ENCODE results near the gene IL1R2. TPM values are rescaled to one million over a fixed set of nuclear protein-coding genes. Genes with fewer than 3 reads are reported as not detected.

Gene IL1R2
- total and polyA plus RNA-seq, 2 donors from 2014 or later, result 11.2 to 20.0 TPM

DNA sequence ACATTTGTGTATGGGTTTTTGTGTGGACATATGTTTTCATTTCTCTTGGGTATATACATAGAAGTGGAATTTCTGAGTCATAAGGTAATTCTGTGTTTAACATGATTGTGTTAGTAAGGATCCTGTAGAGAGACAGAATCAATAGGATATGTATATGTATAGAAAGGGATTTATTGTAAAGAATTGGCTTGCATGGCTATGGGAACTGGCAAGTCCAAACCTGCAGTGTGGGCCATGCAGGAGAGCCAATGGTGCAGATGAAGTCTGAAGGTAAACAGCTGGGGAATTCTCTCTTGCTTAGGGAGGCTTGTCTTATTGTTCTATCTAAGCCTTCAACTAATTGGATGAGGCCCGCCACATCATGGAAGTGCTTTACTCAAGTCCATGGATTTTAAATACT lies 39.2 kb upstream of the IL1R2 start:
- Histone ChIP-seq H3K27me3 (ENCODE audit: control insufficient read depth, insufficient read depth, low read length) (no peaks in the 10 kb centered on the region), H3K36me3 (ENCODE audit: control insufficient read depth in 2 of 3, insufficient read depth in 3 of 3, low read length in 3 of 3) (no peaks in the 10 kb centered on the region), H3K4me1 (ENCODE audit: control insufficient read depth in 2 of 3, insufficient read depth in 2 of 3, low read depth in 1 of 3, low read length in 3 of 3) (no peaks in the 10 kb centered on the region), H3K4me3 (ENCODE audit: low read length in 3 of 3) (no peak overlapping the region), H3K27ac (ENCODE audit: low read depth in 2 of 2, low read length in 2 of 2) (no peak overlapping the region), H3K9me3 (ENCODE audit: control insufficient read depth in 2 of 3, insufficient read depth in 1 of 3, low read length in 3 of 3) (no peaks in the 10 kb centered on the region), H3K9ac (ENCODE audit: low read length in 3 of 3) (no peak overlapping the region)
- FAIRE-seq, result no peak
- TF ChIP-seq, protein P1, sequence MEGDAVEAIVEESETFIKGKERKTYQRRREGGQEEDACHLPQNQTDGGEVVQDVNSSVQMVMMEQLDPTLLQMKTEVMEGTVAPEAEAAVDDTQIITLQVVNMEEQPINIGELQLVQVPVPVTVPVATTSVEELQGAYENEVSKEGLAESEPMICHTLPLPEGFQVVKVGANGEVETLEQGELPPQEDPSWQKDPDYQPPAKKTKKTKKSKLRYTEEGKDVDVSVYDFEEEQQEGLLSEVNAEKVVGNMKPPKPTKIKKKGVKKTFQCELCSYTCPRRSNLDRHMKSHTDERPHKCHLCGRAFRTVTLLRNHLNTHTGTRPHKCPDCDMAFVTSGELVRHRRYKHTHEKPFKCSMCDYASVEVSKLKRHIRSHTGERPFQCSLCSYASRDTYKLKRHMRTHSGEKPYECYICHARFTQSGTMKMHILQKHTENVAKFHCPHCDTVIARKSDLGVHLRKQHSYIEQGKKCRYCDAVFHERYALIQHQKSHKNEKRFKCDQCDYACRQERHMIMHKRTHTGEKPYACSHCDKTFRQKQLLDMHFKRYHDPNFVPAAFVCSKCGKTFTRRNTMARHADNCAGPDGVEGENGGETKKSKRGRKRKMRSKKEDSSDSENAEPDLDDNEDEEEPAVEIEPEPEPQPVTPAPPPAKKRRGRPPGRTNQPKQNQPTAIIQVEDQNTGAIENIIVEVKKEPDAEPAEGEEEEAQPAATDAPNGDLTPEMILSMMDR (IDR thresholded peaks at IDR 0.05; ENCODE audit: borderline replicate concordance, extremely low read depth, insufficient read depth), result no peak
- DNase-seq, result no peak
- intact Hi-C loops (cut with DNase I), result no loop called here

DNA sequence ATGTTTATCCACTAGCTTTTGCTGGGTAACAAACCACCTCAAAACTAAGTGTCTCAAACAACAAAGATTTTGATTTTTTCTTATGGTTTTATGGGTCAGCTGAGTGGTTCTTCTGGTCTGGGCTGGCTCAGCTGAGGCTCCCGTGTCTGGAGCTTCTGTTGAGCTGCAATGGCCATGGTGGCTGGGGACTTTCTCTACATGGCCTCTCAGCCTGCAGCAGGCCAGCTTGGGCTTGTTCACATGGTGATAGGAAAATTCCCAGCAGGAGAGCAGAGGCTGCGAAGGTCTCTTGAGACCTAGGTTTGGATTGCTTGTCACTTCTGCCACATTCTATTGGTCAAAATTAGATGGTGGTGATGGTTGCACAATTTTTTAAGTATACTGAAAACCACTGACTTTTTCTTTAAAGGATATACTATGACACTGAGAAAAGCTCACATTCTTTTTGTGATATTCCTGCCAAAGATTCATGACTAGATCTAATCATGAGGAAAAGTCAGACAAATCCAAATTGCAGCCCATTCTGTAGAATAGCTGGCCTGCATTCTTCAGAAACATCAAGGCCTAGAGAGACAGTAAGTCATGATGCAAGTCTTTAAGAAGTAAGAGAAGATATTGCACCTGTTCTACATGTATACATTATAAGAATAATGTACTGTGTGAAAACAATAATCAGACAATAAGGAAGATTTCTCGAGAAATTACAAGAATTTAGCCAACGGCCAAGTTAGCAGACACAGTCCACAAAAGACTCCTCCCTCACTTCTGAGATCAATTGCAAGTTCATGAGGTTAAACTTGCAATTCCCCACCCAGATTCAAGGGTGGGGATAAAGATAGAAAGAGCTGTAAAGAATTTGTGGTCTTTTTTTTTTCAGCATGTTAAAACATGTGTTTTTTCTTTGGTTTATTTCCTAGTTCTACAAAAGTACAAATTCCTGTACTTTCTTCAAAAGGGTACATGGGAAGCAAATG lies 35.0 kb upstream of the IL1R2 start:
- no peak overlapping the region for H3K27ac ChIP-seq (ENCODE audit: low read depth in 2 of 2, low read length in 2 of 2)
- no peaks in the 10 kb centered on the region for H3K36me3 ChIP-seq (ENCODE audit: control insufficient read depth in 2 of 3, insufficient read depth in 3 of 3, low read length in 3 of 3)
- H3K9me3 ChIP-seq (ENCODE audit: control insufficient read depth in 2 of 3, insufficient read depth in 1 of 3, low read length in 3 of 3), result no peaks in the 10 kb centered on the region
- intact Hi-C loops (cut with DNase I), result no loop called here
- DNase-seq (no peak), FAIRE-seq (no peak)
- no peak overlapping the region for H3K4me3 ChIP-seq (ENCODE audit: low read length in 3 of 3)
- no peak overlapping the region for H3K9ac ChIP-seq (ENCODE audit: low read length in 3 of 3)
- no peaks in the 10 kb centered on the region for H3K27me3 ChIP-seq (ENCODE audit: control insufficient read depth, insufficient read depth, low read length)
- H3K4me1 ChIP-seq (ENCODE audit: control insufficient read depth in 2 of 3, insufficient read depth in 2 of 3, low read depth in 1 of 3, low read length in 3 of 3), result peaks cover 0 to 7% (median 2%) of the 10 kb centered on the region in 3 donors
- TF ChIP-seq, protein P1 (IDR thresholded peaks at IDR 0.05; ENCODE audit: borderline replicate concordance, extremely low read depth, insufficient read depth), result no peak

DNA sequence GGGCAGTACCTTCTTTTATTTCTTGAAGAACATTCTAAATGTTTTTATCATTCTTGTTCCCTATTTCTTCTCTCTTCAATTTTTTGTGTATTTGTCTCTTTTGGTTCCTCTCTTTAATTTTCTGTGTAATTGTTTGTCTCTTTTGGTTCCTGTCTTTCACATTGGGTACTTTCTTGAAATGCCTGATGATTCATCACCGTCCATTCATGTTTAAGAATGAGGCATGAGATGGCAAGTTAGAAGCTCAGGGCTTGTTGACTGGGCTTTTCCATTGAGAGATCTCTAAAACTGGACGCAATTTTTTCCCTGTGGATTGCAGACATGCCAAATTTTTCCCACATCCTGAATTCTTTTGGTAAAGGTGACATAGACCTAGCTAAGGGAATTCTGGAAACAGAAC lies 33.7 kb upstream of the IL1R2 start:
- Histone ChIP-seq H3K9me3 (ENCODE audit: control insufficient read depth in 2 of 3, insufficient read depth in 1 of 3, low read length in 3 of 3) (no peaks in the 10 kb centered on the region), H3K4me3 (ENCODE audit: low read length in 3 of 3) (no peak overlapping the region), H3K36me3 (ENCODE audit: control insufficient read depth in 2 of 3, insufficient read depth in 3 of 3, low read length in 3 of 3) (no peaks in the 10 kb centered on the region), H3K4me1 (ENCODE audit: control insufficient read depth in 2 of 3, insufficient read depth in 2 of 3, low read depth in 1 of 3, low read length in 3 of 3) (peaks cover 0 to 8% (median 5%) of the 10 kb centered on the region in 3 donors), H3K9ac (ENCODE audit: low read length in 3 of 3) (no peak overlapping the region), H3K27ac (ENCODE audit: low read depth in 2 of 2, low read length in 2 of 2) (no peak overlapping the region), H3K27me3 (ENCODE audit: control insufficient read depth, insufficient read depth, low read length) (no peaks in the 10 kb centered on the region)
- no peak for FAIRE-seq
- no peak for DNase-seq
- TF ChIP-seq, protein P1 (IDR thresholded peaks at IDR 0.05; ENCODE audit: borderline replicate concordance, extremely low read depth, insufficient read depth), result no peak
- intact Hi-C loops (cut with DNase I), result no loop called here

All from kidney (tissue), 14 donors.